ENCODE data around the gene KLF7.

DNA sequence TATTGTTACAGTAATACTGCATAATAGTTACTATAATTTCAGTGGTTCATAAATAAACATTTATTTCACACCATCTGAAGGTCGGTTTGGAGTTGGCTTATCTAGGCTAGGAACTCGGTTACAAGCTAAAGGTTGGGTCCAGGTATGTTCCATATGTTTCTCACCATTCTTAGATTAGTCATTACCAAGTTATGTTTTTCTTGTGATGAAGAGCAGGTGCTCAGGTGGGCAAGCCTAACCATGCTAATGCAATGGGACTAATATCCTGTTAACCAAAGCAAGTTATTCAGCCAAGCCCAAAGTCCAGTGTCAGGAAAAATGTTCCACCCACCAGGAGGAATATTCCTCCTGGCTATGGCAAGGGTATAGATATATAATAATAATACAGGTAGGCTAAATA lies 133.3 kb downstream of the KLF7 start:
- TF ChIP-seq, protein P1, sequence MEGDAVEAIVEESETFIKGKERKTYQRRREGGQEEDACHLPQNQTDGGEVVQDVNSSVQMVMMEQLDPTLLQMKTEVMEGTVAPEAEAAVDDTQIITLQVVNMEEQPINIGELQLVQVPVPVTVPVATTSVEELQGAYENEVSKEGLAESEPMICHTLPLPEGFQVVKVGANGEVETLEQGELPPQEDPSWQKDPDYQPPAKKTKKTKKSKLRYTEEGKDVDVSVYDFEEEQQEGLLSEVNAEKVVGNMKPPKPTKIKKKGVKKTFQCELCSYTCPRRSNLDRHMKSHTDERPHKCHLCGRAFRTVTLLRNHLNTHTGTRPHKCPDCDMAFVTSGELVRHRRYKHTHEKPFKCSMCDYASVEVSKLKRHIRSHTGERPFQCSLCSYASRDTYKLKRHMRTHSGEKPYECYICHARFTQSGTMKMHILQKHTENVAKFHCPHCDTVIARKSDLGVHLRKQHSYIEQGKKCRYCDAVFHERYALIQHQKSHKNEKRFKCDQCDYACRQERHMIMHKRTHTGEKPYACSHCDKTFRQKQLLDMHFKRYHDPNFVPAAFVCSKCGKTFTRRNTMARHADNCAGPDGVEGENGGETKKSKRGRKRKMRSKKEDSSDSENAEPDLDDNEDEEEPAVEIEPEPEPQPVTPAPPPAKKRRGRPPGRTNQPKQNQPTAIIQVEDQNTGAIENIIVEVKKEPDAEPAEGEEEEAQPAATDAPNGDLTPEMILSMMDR (IDR thresholded peaks at IDR 0.05; ENCODE audit: borderline replicate concordance, extremely low read depth, low read length, poor library complexity, severe bottlenecking) = no peak
- no peak for TF ChIP-seq EZH2 (IDR thresholded peaks at IDR 0.05; ENCODE audit: borderline replicate concordance, low read depth, low read length, severe bottlenecking)

Data from DND-41 (cell line).